NK-92 treated with Interleukin-12 subunit alpha and Interleukin-12 subunit beta, amount 100 ng/mL, for 24 hours (cell line): ENCODE measurements around the gene ART5.

Experiments used
- DNase-seq: peaks from one replicate; lab custom pipeline; 2025; lab: John Stamatoyannopoulos, UW

The ART5 gene

GRCh38 chr11:3641701-3642070, at the start of gene ART5:
ART5 (minus strand) TSS chr11:3641992; CDS start chr11:3641862, 130 bp downstream.
- no peak for DNase-seq

DNA sequence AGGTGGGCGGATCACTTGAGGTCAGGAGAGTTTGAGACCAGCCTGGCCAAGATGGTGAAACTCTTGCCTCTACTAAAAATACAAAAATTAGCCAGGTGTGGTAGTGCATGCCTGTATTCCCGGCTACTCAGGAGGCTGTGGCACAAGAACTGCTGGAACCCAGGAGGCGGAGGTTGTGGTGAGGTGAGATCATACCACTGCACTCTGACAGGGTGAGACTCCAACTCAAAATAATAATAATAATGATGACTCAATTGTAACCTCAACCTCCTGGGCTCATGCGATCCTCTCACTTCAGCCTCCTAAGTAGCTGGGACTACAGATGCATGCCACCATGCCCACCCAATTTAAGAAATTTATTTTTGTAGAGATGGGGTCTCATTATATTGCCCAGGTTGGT, 45.0 kb upstream of the ART5 start:
- DNase-seq = no peak

- DNase-seq = no peak
These were observed 44.1 kb upstream of the ART5 start for GRCh38 chr11:3685923-3686322.

- DNase-seq = no peak
These were observed 43.0 kb upstream of the ART5 start for GRCh38 chr11:3684819-3685172.

DNA sequence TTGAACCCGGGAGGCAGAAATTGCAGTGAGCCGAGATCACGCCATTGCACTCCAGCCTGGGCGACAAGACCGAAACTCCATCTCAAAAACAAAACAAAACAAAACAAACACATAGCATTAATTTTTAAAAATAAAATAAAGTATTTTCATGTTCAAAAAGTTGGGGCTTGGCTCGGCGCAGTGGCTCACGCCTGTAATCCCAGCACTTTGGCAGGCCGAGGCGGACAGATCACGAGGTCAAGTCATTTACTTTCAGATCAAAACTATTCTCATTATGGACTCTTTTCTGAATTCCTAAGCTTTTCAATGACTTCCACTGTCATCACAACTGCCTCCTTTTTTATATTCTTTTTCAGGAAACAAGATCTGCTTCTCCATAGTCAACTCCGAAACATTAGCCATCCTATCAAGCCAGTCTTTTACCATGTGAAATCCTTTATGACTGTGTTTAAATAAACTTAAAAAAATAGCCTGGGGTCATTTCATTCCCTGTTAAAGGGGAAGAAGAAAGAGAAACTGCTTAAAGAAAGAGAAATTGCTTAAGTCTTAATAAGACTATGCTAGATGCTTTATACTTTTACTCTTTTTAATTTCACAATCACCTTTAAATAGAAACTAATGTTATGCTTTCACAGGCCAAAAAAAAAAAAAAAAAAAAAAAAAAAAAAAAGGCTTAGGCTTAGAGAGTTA, 42.5 kb upstream of the ART5 start:
- DNase-seq = no peak

DNA sequence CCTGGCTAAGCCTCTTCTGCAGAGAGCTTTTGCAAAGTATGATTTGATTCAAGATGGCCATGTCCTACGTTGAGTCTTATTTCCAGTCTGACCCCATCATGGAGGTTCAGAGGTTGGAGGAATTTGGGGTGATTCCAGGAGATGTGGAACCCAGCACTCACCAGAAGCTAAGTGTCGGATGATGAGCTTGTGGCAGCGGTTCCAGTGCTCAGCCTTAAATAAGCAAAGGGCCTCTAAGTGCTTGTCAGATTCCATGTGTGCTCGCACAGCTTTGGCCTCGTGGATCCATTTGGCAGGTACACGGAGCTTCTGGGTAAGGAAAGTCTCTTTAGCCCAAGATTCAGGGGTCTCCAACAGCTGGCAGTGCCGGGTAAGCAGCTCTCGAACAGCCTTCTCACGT, 41.2 kb upstream of the ART5 start:
- no peak for DNase-seq

GRCh38 chr11:3679077-3679476, 37.3 kb upstream of the ART5 start:
- DNase-seq = no peak

DNA sequence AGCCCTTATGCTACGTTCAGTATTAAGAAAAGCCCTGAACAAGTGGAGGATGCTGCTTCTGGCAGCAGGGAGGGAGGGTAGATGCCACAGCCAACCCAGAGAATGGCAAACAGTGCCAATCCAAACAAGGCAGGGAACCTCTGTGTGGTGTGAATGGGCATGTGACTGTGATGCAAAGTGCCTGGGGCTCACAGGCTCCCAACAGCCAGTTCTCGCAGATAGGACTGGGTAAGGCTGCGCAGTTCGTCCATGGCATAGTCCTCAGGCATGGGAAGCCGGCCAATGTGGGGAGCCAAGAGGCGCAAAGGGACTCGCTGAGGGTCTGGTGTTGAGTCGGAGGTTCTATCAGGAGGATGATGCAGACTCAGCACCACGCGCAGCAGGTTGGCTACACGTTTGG, 34.2 kb upstream of the ART5 start:
- no peak for DNase-seq

GRCh38 chr11:3674189-3674588, 32.4 kb upstream of the ART5 start:
- DNase-seq = no peak

GRCh38 chr11:3671334-3672254, 29.8 kb upstream of the ART5 start, which contains the start of gene CHRNA10:
CHRNA10 (minus strand) TSS chr11:3671384; CDS start chr11:3671312, 72 bp downstream.
- DNase-seq = no peak

GRCh38 chr11:3669742-3670183, 28.0 kb upstream of the ART5 start:
- no peak for DNase-seq

DNA sequence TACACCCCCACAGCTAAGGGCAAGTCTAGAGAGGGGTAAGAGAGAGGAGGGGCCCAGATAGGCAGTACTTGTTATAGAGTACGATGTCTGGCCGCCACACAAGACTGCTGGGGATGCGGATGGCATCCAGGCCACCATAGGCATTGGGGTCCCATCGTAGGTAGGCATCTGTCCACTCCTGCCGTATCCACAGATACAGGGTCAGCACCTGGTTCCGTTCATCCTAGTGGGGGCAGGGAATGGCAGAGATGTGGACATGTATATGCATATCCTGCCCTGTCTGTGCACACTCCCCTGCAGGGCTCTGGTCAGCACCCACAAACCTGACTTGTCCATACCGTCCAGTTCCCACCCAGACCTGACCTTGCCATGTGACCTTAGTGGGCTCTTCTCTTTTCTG, 27.3 kb upstream of the ART5 start:
- no peak for DNase-seq

DNA sequence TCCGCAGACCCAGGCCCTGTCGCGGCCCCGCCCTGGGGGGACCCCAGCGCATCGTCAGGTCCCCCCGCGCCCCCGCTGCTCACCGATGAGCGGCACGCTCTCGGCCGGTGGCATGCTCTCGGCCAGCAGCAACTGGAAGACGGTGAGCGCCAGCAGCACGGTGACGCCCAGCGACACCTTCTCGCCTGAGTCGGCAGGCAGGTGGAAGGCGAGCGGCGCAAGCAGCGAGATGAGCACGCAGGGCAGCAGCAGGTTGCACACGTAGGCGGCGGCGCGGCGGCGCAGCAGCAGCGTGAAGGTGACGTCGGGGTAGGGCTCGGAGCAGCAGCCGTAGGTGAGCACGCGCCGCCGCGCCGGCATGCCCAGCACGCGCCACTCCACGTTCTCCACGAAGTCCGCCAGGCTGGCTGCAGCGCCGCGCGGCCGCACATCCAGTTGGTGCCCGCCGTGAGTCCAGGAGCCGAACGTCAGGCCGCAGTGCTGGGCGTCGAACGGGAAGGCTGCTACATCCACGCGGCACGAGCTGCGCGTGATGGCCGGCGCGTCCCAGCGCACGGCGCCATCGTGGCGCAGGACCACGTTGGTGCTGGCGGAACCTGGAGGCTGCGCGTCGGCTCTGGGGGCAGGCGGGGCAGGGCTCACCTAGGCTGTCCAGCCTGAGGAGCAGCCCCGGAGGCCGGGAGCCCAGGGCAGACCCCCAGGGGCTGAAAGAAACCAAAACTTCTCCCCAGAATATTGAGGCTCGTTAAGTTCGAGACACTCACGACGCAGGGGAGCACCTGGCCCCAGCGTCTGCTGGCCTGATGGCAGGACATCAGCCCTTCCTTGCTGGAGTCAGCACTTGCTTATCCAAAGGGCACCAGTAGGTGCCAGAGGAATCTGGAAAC, 25.6 kb upstream of the ART5 start:
- DNase-seq = no peak

DNA sequence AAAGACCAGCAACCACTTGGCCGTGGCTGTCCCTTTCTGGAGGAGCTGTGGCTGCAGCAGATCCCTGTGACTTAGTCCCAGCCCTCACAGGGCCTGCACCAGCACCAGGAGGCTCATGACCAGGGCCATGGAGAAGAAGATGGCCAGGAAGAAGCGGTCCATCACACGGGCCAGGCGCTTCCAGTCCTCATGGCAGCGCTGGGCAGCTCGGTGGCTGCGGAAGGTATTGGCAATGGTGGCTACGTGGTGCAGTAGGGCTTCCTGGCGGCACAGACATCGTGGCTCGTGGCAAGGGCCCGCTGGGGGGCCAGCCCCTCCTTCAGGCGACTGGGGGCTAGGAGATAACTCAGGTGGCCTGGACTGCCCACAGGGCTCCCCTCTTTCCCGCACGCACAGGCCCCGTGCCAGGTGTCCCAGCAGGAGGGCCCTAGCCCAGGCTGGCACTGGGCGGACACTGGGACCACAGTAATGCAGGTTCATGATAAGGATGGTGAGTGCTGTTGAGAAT, 24.3 kb upstream of the ART5 start:
- DNase-seq = no peak

- DNase-seq = no peak
These were observed 23.7 kb upstream of the ART5 start for GRCh38 chr11:3665336-3666022.

DNA sequence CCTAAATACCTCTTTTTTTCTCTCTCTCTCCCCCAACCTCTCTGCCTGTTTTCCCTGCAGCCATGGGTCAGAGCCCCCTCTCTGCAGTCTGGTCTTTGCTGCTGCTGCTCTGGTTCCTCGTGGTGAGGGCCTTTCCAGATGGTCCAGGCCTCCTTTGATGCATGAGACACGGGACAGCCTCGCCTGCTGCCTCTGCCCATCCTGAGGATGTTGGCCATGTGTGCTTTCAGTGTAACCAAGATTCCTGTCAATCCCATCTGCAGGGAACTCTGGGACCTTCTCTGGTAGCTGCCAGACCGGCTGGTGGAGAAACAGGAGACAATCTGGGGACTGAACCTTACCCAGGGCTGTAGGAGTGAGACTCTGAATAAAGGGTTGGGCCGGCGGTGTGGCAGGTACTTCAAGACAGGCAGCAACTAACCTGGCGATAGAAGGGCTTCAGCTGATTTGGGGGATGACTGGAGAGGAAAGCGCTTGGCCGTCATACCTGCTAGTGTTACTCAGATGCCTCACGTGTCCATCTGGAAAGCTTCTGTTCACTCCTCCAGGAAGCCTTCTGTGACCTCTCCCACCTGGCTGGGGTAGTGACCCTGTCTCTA, 22.3 kb upstream of the ART5 start:
- no peak for DNase-seq

- no peak for DNase-seq
These were observed 21.1 kb upstream of the ART5 start for GRCh38 chr11:3662856-3663255.

- no peak for DNase-seq
These were observed 19.2 kb upstream of the ART5 start for GRCh38 chr11:3660960-3661359.

- DNase-seq = no peak
These were observed 18.1 kb upstream of the ART5 start for GRCh38 chr11:3659595-3660515.

- no peak for DNase-seq
These were observed 16.5 kb upstream of the ART5 start for GRCh38 chr11:3658252-3658651.
